Mesenchymal stem cell (in vitro differentiated cells and primary cell): ENCODE measurements around the gene AHCYL2.

Source experiments
- DNase-seq: peaks from one replicate; pipeline ENCODE4 v3.0.0-alpha.2; 2013
- H2AFZ ChIP-seq: one replicate; pipeline ENCODE4 v1.6.1; 2013; ENCODE audit warnings: low read depth, mild to moderate bottlenecking, control low read depth, inconsistent platforms, low read length, moderate library complexity
- H2AK5ac ChIP-seq: 2 replicates; pipeline ENCODE4 v1.6.1; 2013; ENCODE audit warnings: low read length, moderate library complexity, mild to moderate bottlenecking, inconsistent platforms; ENCODE audit not compliant: severe bottlenecking
- H2BK120ac ChIP-seq: one replicate; pipeline ENCODE4 v1.6.1; 2013; ENCODE audit warnings: low read depth, mild to moderate bottlenecking, inconsistent platforms, low read length, moderate library complexity
- H2BK12ac ChIP-seq, 2 experiments: one replicate each; pipeline ENCODE4 v1.6.1; 2013; ENCODE audit warnings: inconsistent platforms in 2 of 2, low read length in 2 of 2, mild to moderate bottlenecking in 2 of 2, moderate library complexity in 2 of 2, control low read depth in 1 of 2
- H2BK15ac ChIP-seq: one replicate; pipeline ENCODE4 v1.6.1; 2013; ENCODE audit warnings: mild to moderate bottlenecking, low read depth, inconsistent platforms; ENCODE audit not compliant: poor library complexity, severe bottlenecking
- H2BK5ac ChIP-seq: 2 replicates; pipeline ENCODE4 v1.6.1; 2013; ENCODE audit warnings: low read depth, mild to moderate bottlenecking, low read length, control low read depth, inconsistent platforms; ENCODE audit not compliant: poor library complexity, severe bottlenecking
- H3K14ac ChIP-seq, 2 experiments: one replicate each; pipeline ENCODE4 v1.6.1; 2013; ENCODE audit warnings: inconsistent platforms in 2 of 2, low read length in 2 of 2, control low read depth in 1 of 2, mild to moderate bottlenecking in 1 of 2, moderate library complexity in 1 of 2
- H3K18ac ChIP-seq, 2 experiments: one replicate each; pipeline ENCODE4 v1.6.1; 2013; ENCODE audit warnings: inconsistent platforms in 2 of 2, low read length in 2 of 2, control low read depth in 1 of 2, low read depth in 1 of 2, mild to moderate bottlenecking in 1 of 2
- H3K23ac ChIP-seq, 2 experiments: one replicate each; pipeline ENCODE4 v1.6.1; 2013; ENCODE audit warnings: inconsistent platforms in 2 of 2, low read length in 2 of 2, mild to moderate bottlenecking in 2 of 2, moderate library complexity in 2 of 2, control low read depth in 1 of 2
- H3K27ac ChIP-seq: 2 replicates; pipeline ENCODE4 v1.5.1; 2013; ENCODE audit warnings: mild to moderate bottlenecking, moderate library complexity, low read length, control low read depth, inconsistent platforms; ENCODE audit not compliant: poor library complexity, severe bottlenecking
- H3K27me3 ChIP-seq, 2 experiments: 2 replicates each; pipeline versions ENCODE4 v1.6.1 to v1.7.0; 2013; ENCODE audit warnings: low read length in 2 of 2, mild to moderate bottlenecking in 2 of 2, moderate library complexity in 2 of 2, control low read depth in 1 of 2, inconsistent platforms in 1 of 2; ENCODE audit not compliant: control insufficient read depth in 1 of 2, insufficient read depth in 1 of 2
- H3K36me3 ChIP-seq, 2 experiments: 2 replicates each; pipeline versions ENCODE4 v1.6.1 to v1.7.0; 2013; ENCODE audit warnings: low read length in 2 of 2, control low read depth in 1 of 2, inconsistent platforms in 1 of 2, low read depth in 1 of 2, mild to moderate bottlenecking in 1 of 2; ENCODE audit not compliant: insufficient read depth in 2 of 2, control insufficient read depth in 1 of 2
- H3K4ac ChIP-seq, 2 experiments: one replicate each; pipeline ENCODE4 v1.6.1; 2013; ENCODE audit warnings: inconsistent platforms in 2 of 2, low read length in 2 of 2, mild to moderate bottlenecking in 2 of 2, moderate library complexity in 2 of 2, control low read depth in 1 of 2, low read depth in 1 of 2
- H3K4me1 ChIP-seq: 2 replicates; pipeline ENCODE4 v1.6.1; 2013; ENCODE audit warnings: low read depth, low read length, control low read depth; ENCODE audit not compliant: control insufficient read depth, insufficient read depth
- H3K4me2 ChIP-seq: 2 replicates; pipeline ENCODE4 v1.6.1; 2013; ENCODE audit warnings: low read length, mild to moderate bottlenecking, inconsistent platforms; ENCODE audit not compliant: poor library complexity, severe bottlenecking
- H3K4me3 ChIP-seq, 2 experiments: 2 replicates each; pipeline versions ENCODE4 v1.5.1 to v1.7.0; 2013; ENCODE audit warnings: low read length in 2 of 2, mild to moderate bottlenecking in 2 of 2, control low read depth in 1 of 2, low read depth in 1 of 2; ENCODE audit not compliant: insufficient read depth in 1 of 2
- H3K79me1 ChIP-seq: replicated peaks from 2 replicates; pipeline ENCODE4 v1.6.1; 2013; ENCODE audit warnings: mild to moderate bottlenecking, control low read depth, low read length, inconsistent platforms; ENCODE audit not compliant: poor library complexity, severe bottlenecking
- H3K9ac ChIP-seq: 2 replicates; pipeline ENCODE4 v1.7.0; 2013; ENCODE audit warnings: mild to moderate bottlenecking, low read length, moderate library complexity
- H3K9me3 ChIP-seq: 2 replicates; pipeline ENCODE4 v1.7.0; 2013; ENCODE audit warnings: mild to moderate bottlenecking, low read length; ENCODE audit not compliant: control insufficient read depth
- H4K8ac ChIP-seq: one replicate; pipeline ENCODE4 v1.6.1; 2013; ENCODE audit warnings: inconsistent platforms, mild to moderate bottlenecking, low read length, moderate library complexity
- H4K91ac ChIP-seq: one replicate; pipeline ENCODE4 v1.6.1; 2013; ENCODE audit warnings: mild to moderate bottlenecking, low read length, inconsistent platforms
- WGBS: methylation state at CpG from one replicate; pipeline ENCODE4 v1.1.7; 2013; ENCODE audit warnings: mixed read lengths; 5-methylcytosine and 5-hydroxymethylcytosine counted together

The AHCYL2 gene

DNA sequence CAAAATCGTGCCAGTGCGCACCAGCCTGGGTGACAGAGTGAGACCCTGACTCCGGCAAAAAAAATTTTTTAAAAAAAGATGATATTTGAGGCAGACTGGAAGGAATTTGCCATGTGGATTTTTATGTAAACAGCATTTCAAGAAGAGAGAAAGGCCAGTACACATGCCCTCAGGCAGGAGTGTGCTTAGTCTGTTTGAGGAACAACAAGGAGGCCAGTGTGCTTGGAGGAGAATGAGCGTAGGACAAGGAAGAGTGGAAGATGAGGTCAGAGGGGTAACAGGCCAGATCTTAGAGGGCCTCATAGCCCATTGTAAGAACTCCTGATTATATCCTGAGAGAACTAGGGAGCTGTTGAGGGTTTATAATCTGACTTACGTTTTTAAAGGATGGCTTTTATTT, 192.2 kb downstream of the AHCYL2 start:
- Histone ChIP-seq H3K4me3 (no peak overlapping the region), H2BK12ac (no peak overlapping the region), H2BK5ac (no peak overlapping the region), H2AFZ (no peak overlapping the region), H3K27ac (no peak overlapping the region), H3K9me3 (peaks cover 3% of the 10 kb centered on the region), H3K18ac (no peak overlapping the region), H2BK120ac (no peak overlapping the region), H4K91ac (no peak overlapping the region), H3K79me1 (no peaks in the 10 kb centered on the region), H2BK15ac (no peak overlapping the region), H3K9ac (no peak overlapping the region), H3K4me2 (no peak overlapping the region), H3K4ac (no peak overlapping the region), H3K23ac (no peak overlapping the region), H3K36me3 (peaks cover 0 to 10% of the 10 kb centered on the region in 2 experiments), H4K8ac (no peak overlapping the region), H3K14ac (no peak overlapping the region), H3K27me3 (no peaks in the 10 kb centered on the region), H3K4me1 (no peaks in the 10 kb centered on the region), H2AK5ac (no peak overlapping the region)
- 95% methylated on average over 5 of the region's 5 CpGs for WGBS
- peak; percentile 13 for DNase-seq

DNA sequence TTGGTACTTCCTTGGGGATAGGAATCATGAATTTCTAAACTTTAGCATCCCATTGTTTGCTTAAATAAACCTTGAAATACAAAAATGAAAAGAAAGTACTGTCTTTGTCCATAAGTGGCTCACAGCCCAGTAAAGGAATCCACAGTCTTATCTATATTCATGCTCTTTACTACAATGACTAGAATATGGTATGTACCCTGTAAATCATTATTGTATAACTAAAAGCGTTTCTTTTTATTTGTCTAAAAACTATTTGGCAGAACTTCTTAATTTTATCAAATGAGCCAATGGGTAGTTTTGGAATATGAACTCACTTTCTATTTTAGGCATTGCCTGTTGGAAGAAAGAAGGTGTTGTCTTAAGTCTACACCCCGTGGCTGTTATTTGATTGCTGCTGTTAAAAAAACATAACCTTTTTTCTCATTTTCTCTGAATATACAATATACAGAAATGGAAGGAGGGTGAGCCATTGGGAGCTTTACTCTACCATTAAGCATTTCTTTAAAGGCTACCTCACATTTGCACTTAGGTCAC, 197.0 kb downstream of the AHCYL2 start:
- no peak overlapping the region for H4K8ac ChIP-seq
- no CpG with 5 or more reads among the region's 2 CpGs for WGBS
- H2BK12ac ChIP-seq, result no peak overlapping the region
- H3K27me3 ChIP-seq, result no peaks in the 10 kb centered on the region
- no peaks in the 10 kb centered on the region for H3K4me1 ChIP-seq
- no peak for DNase-seq
- no peak overlapping the region for H2BK120ac ChIP-seq
- peaks cover 6 to 31% of the 10 kb centered on the region in 2 experiments for H3K36me3 ChIP-seq
- no peak overlapping the region for H3K9ac ChIP-seq
- no peaks in the 10 kb centered on the region for H3K9me3 ChIP-seq
- H3K14ac ChIP-seq, result no peak overlapping the region
- H4K91ac ChIP-seq, result no peak overlapping the region
- no peak overlapping the region for H2BK15ac ChIP-seq
- no peaks in the 10 kb centered on the region for H3K79me1 ChIP-seq
- H2AK5ac ChIP-seq, result no peak overlapping the region
- no peak overlapping the region for H2BK5ac ChIP-seq
- H3K4me2 ChIP-seq, result no peak overlapping the region
- no peak overlapping the region for H3K4ac ChIP-seq
- no peak overlapping the region for H2AFZ ChIP-seq
- no peak overlapping the region for H3K23ac ChIP-seq
- no peak overlapping the region for H3K4me3 ChIP-seq
- no peak overlapping the region for H3K27ac ChIP-seq
- no peak overlapping the region for H3K18ac ChIP-seq

DNA sequence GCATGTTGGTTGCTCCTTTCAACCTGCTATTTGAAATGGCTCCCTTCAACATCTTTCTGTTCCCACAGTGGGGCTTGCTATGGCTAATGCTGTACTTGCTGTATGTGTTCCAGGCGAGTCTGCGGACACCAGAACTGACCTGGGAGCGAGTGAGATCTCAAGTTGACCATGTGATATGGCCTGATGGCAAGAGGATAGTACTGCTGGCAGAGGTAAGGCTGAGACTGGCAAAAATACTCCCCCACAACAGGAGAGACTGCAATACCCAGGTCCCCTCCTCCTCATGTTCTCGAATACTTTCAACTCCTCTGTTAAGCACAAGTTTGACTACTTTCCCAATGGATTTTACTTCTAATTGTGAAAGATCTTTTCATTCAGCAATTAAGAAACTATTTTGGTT, 197.9 kb downstream of the AHCYL2 start:
- no peak overlapping the region for H2BK120ac ChIP-seq
- WGBS, result 92% methylated on average over 4 of the region's 4 CpGs
- H3K14ac ChIP-seq, result no peak overlapping the region
- H3K23ac ChIP-seq, result no peak overlapping the region
- no peak overlapping the region for H2AFZ ChIP-seq
- no peak overlapping the region for H2BK12ac ChIP-seq
- no peak for DNase-seq
- no peak overlapping the region for H2BK5ac ChIP-seq
- H4K91ac ChIP-seq, result no peak overlapping the region
- no peak overlapping the region for H3K4me2 ChIP-seq
- no peak overlapping the region for H3K18ac ChIP-seq
- no peaks in the 10 kb centered on the region for H3K27me3 ChIP-seq
- H2AK5ac ChIP-seq, result no peak overlapping the region
- H3K79me1 ChIP-seq, result no peaks in the 10 kb centered on the region
- no peak overlapping the region for H3K27ac ChIP-seq
- no peak overlapping the region for H4K8ac ChIP-seq
- H3K9ac ChIP-seq, result no peak overlapping the region
- no peak overlapping the region for H3K4me3 ChIP-seq
- H3K4me1 ChIP-seq, result no peaks in the 10 kb centered on the region
- no peak overlapping the region for H3K4ac ChIP-seq
- peaks cover 10 to 35% of the 10 kb centered on the region in 2 experiments for H3K36me3 ChIP-seq
- H2BK15ac ChIP-seq, result no peak overlapping the region
- H3K9me3 ChIP-seq, result no peaks in the 10 kb centered on the region

DNA sequence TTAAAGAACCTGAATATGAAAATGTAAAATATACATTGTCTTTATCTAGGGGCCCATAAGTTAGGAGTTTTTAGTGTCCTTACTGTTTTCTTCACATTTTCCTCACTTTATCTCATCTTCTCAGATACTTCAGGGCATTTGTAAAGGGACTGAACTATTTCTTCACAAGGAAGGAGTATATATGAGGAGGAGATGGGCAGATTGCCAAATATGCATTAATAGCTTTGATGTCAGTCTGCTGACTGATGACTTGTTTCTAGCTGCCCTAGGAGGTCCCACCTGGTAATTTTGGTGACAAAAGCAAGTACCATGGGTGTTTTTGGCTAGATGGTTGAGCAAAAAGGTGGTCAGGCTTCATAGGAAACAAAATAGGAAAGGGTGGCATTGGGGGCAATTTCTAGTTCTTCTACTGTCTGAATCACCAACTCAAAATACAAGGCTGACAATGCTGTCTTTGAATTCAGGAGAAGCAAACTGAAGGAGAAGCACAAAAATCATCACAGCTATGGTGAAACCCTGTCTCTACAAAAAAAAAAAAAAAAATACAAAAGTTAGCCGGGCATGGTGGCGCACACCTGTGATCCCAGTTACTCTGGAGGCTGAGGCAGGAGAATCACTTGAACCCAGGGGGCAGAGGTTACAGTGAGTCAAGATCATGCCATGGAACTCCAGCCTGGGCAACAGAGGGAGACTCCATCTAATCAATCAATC, 199.0 kb downstream of the AHCYL2 start:
- Histone ChIP-seq H3K4ac (no peak overlapping the region), H3K9ac (no peak overlapping the region), H4K8ac (no peak overlapping the region), H3K36me3 (peaks cover 10 to 42% of the 10 kb centered on the region in 2 experiments), H2AK5ac (no peak overlapping the region), H4K91ac (no peak overlapping the region), H2BK120ac (no peak overlapping the region), H3K9me3 (no peaks in the 10 kb centered on the region), H3K27ac (no peak overlapping the region), H3K27me3 (no peaks in the 10 kb centered on the region), H3K18ac (no peak overlapping the region), H3K79me1 (no peaks in the 10 kb centered on the region), H3K4me3 (no peak overlapping the region), H3K4me2 (no peak overlapping the region), H3K4me1 (no peaks in the 10 kb centered on the region), H3K14ac (no peak overlapping the region), H2BK5ac (no peak overlapping the region), H2AFZ (no peak overlapping the region), H3K23ac (no peak overlapping the region), H2BK12ac (no peak overlapping the region), H2BK15ac (no peak overlapping the region)
- peak; percentile 16 for DNase-seq
- WGBS, result 85% methylated on average over 2 of the region's 2 CpGs
